HepG2 (cell line): ENCODE data around the gene OVOL3. TPM values are rescaled to one million over a fixed set of nuclear protein-coding genes. Genes with fewer than 3 reads are reported as not detected.
A peak's percentile ranks its signal among the peaks of the same experiment; 100 is the strongest.

Source experiments
- ATAD3A ChIP-seq: sonication (generic); formaldehyde crosslinking; IDR thresholded peaks from 2 replicates; pipeline ENCODE4 v1.4.0; 2020; ENCODE audit warnings: missing genetic modification reagents
- CSRNP1 ChIP-seq: sonication (generic); formaldehyde crosslinking; IDR thresholded peaks from 2 replicates; pipeline ENCODE4 v1.8.1; 2023; ENCODE audit warnings: mild to moderate bottlenecking, missing genetic modification reagents
- FLYWCH1 ChIP-seq: sonication (generic); formaldehyde crosslinking; IDR thresholded peaks from 2 replicates; pipeline ENCODE4 v1.8.1; 2023; ENCODE audit warnings: mild to moderate bottlenecking, missing genetic modification reagents
- GPBP1L1 ChIP-seq: sonication (generic); formaldehyde crosslinking; IDR thresholded peaks from 2 replicates; pipeline ENCODE4 v1.5.0; 2020; ENCODE audit warnings: mild to moderate bottlenecking, missing genetic modification reagents
- HNF4A ChIP-seq: sonication (generic); formaldehyde crosslinking; IDR thresholded peaks from 2 replicates; pipeline ENCODE4 v1.4.0; 2020; ENCODE audit warnings: missing genetic modification reagents
- KLF11 ChIP-seq: IDR thresholded peaks from 2 replicates; pipeline ENCODE4 v1.6.1; 2016; ENCODE audit warnings: missing compliant biosample characterization
- NFKB2 ChIP-seq: sonication (generic); formaldehyde crosslinking; IDR thresholded peaks from 2 replicates; pipeline ENCODE4 v1.4.0; 2020; ENCODE audit warnings: missing genetic modification reagents, borderline replicate concordance
- NR1H2 ChIP-seq: sonication (generic); formaldehyde crosslinking; IDR thresholded peaks from 2 replicates; pipeline ENCODE4 v1.8.1; 2022; ENCODE audit warnings: low read depth, missing genetic modification reagents, borderline replicate concordance
- POLR2AphosphoS5 ChIP-seq: IDR thresholded peaks from 2 replicates; pipeline ENCODE4 v1.6.1; 2012; ENCODE audit warnings: low read depth, low read length
- PRDM15 ChIP-seq: sonication (generic); formaldehyde crosslinking; IDR thresholded peaks from 2 replicates; pipeline ENCODE4 v1.4.0; 2020; ENCODE audit warnings: missing genetic modification reagents
- RXRB ChIP-seq: IDR thresholded peaks from 2 replicates; pipeline ENCODE4 v1.6.1; 2016; ENCODE audit warnings: borderline replicate concordance, missing genetic modification reagents, missing compliant biosample characterization
- SMAD1 ChIP-seq: sonication (generic); formaldehyde crosslinking; IDR thresholded peaks from 2 replicates; pipeline ENCODE4 v1.4.0; 2020; ENCODE audit warnings: missing genetic modification reagents, low read depth, mild to moderate bottlenecking, borderline replicate concordance
- TAF1 ChIP-seq: sonication (generic); formaldehyde crosslinking; IDR thresholded peaks from 2 replicates; pipeline ENCODE4 v1.4.0; 2020; ENCODE audit warnings: missing genetic modification reagents
- YEATS4 ChIP-seq: sonication (generic); formaldehyde crosslinking; IDR thresholded peaks from 2 replicates; pipeline ENCODE4 v1.4.0; 2020; ENCODE audit warnings: missing genetic modification reagents, borderline replicate concordance
- ZBTB39 ChIP-seq: sonication (generic); formaldehyde crosslinking; IDR thresholded peaks from 2 replicates; pipeline ENCODE4 v1.5.0; 2020; ENCODE audit warnings: missing genetic modification reagents
- ZKSCAN5 ChIP-seq: sonication (generic); formaldehyde crosslinking; IDR thresholded peaks from 2 replicates; pipeline ENCODE4 v1.5.1; 2020; ENCODE audit warnings: mild to moderate bottlenecking, missing genetic modification reagents
- ZNF143 ChIP-seq: sonication (generic); formaldehyde crosslinking; IDR thresholded peaks from 2 replicates; pipeline ENCODE4 v1.4.0; 2020; ENCODE audit warnings: missing genetic modification reagents
- ZNF597 ChIP-seq: sonication (generic); formaldehyde crosslinking; IDR thresholded peaks from 2 replicates; pipeline ENCODE4 v1.5.0; 2020; ENCODE audit warnings: missing genetic modification reagents
- ZSCAN25 ChIP-seq: sonication (generic); formaldehyde crosslinking; IDR thresholded peaks from 2 replicates; pipeline ENCODE4 v1.8.0; 2022; ENCODE audit warnings: mild to moderate bottlenecking, missing genetic modification reagents
- polyA plus RNA-seq, 8 experiments: library from polyadenylated mRNA; depleted of rRNA in 3 of 8; stranded (reverse) in 7 of 8; unstranded in 1 of 8; fragments of >200 nt; fragmentation: Illumina TruSeq in 4 of 8; extraction: Trizol in 4 of 8; gene quantifications; 2 replicates each; pipeline versions ENCODE4 v1.2.1 to v1.2.3, GENCODE V29; 2011 to 2016; ENCODE audit warnings: low read depth in 4 of 8, missing spikeins in 1 of 8, mixed read lengths in 1 of 8; ENCODE audit not compliant: insufficient read depth in 1 of 8
- total RNA-seq, 5 experiments: library from RNA; depleted of rRNA; stranded (reverse); fragments of >200 nt; fragmentation: Illumina TruSeq; extraction: Trizol; gene quantifications; 2 replicates each; pipeline ENCODE4 v1.2.3, GENCODE V29; 2016; ENCODE audit warnings: low read depth in 1 of 5

Gene OVOL3
- total and polyA plus RNA-seq, 2 of the 13 experiments (the other 11 are each of a cell fraction or from before 2014, with no cell fraction given): not detected

GRCh38 chr19:36139473-36140303 lies 28.7 kb downstream of the OVOL3 start, which contains the start of gene CAPNS1 (continued):
- TF ChIP-seq PRDM15 (CRISPR knock-in tag) (no peak), POLR2AphosphoS5 (peak; percentile 65), CSRNP1 (CRISPR knock-in tag) (peak; percentile 68; the same call in 1 of the 2 replicates), ZKSCAN5 (CRISPR knock-in tag) (peak; percentile 37; the same call in 1 of the 2 replicates), ZSCAN25 (peak; percentile 57; the same call in 1 of the 2 replicates), SMAD1 (CRISPR knock-in tag) (peak; percentile 75; the same call in 1 of the 2 replicates), ATAD3A (CRISPR knock-in tag) (no peak), FLYWCH1 (CRISPR knock-in tag) (no peak), ZNF143 (CRISPR knock-in tag) (peak; percentile 83), YEATS4 (CRISPR knock-in tag) (peak; percentile 83; the same call in 1 of the 2 replicates), RXRB (CRISPR knock-in tag) (peak; percentile 49), NR1H2 (no peak), KLF11 (CRISPR knock-in tag) (peak; percentile 71; the same call in 1 of the 2 replicates), ZBTB39 (CRISPR knock-in tag) (0 out of 2 replicates have a peak, but pooled peaks have one; percentile 66), NFKB2 (CRISPR knock-in tag) (peak; percentile 91; the same call in 1 of the 2 replicates), GPBP1L1 (no peak), HNF4A (CRISPR knock-in tag) (no peak), TAF1 (peak; percentile 91), ZNF597 (CRISPR knock-in tag) (no peak)
